Smooth muscle cell (in vitro differentiated cells): ENCODE data around the gene REC8. TPM values are rescaled to one million over a fixed set of nuclear protein-coding genes. Genes with fewer than 3 reads are reported as not detected.

ENCODE experiments used
- DNase-seq: peaks from one replicate; lab custom pipeline; 2025; ENCODE audit not compliant: unreplicated experiment; lab: John Stamatoyannopoulos, UW
- H2AFZ ChIP-seq: fragments of 200-600 bp; sonication (generic); 2 replicates; pipeline ENCODE4 v1.6.0; 2016; ENCODE audit warnings: antibody characterized with exemption, low read depth, mild to moderate bottlenecking
- H3F3A ChIP-seq: fragments of 200-600 bp; sonication (generic); 2 replicates; pipeline ENCODE4 v1.6.0; 2017; ENCODE audit warnings: antibody characterized with exemption, low read depth
- H3K27ac ChIP-seq: fragments of 200-600 bp; sonication (generic); 2 replicates; pipeline ENCODE4 v1.5.1; 2016; ENCODE audit warnings: low read depth, mild to moderate bottlenecking
- H3K27me3 ChIP-seq: fragments of 200-600 bp; sonication (generic); 2 replicates; pipeline ENCODE4 v1.6.1; 2016; ENCODE audit warnings: low read depth, mild to moderate bottlenecking
- H3K36me3 ChIP-seq: fragments of 200-600 bp; sonication (generic); 2 replicates; pipeline ENCODE4 v1.5.1; 2016; ENCODE audit warnings: low read depth
- H3K4me1 ChIP-seq: fragments of 200-600 bp; sonication (generic); 2 replicates; pipeline ENCODE4 v1.5.1; 2016; ENCODE audit warnings: low read depth
- H3K4me2 ChIP-seq: fragments of 200-600 bp; sonication (generic); 2 replicates; pipeline ENCODE4 v1.6.0; 2016; ENCODE audit warnings: mild to moderate bottlenecking
- H3K4me3 ChIP-seq: fragments of 200-600 bp; sonication (generic); 2 replicates; pipeline ENCODE4 v1.5.1; 2016; ENCODE audit warnings: mild to moderate bottlenecking
- H3K79me2 ChIP-seq: fragments of 200-600 bp; sonication (generic); 2 replicates; pipeline ENCODE4 v1.6.0; 2016; ENCODE audit warnings: low read depth, mild to moderate bottlenecking
- H3K9ac ChIP-seq: fragments of 200-600 bp; sonication (generic); 2 replicates; pipeline ENCODE4 v1.6.0; 2016; ENCODE audit warnings: low read depth
- H3K9me3 ChIP-seq: fragments of 200-600 bp; sonication (generic); replicated peaks from 2 replicates; pipeline ENCODE4 v1.5.1; 2016; ENCODE audit warnings: low read depth
- H4K20me1 ChIP-seq: fragments of 200-600 bp; sonication (generic); 2 replicates; pipeline ENCODE4 v1.6.0; 2016; ENCODE audit warnings: low read depth
- CTCF ChIP-seq: fragments of 200-600 bp; sonication (generic); IDR thresholded peaks from 2 replicates; pipeline ENCODE4 v1.5.1; 2017; ENCODE audit warnings: borderline replicate concordance, mild to moderate bottlenecking, antibody characterized with exemption; ENCODE audit not compliant: insufficient read depth, poor library complexity, severe bottlenecking
- WGBS: methylation state at CpG from one replicate; pipeline ENCODE4 v1.1.7; 2016; ENCODE audit warnings: low lambda C conversion rate; 5-methylcytosine and 5-hydroxymethylcytosine counted together
- polyA plus RNA-seq: library from polyadenylated mRNA; unstranded; fragments of >200 nt; fragmentation: Nextera tagmentation; extraction: Ambion mirVana; gene quantifications from 2 replicates; pipeline ENCODE4 v1.2.1, GENCODE V29; 2016
- total RNA-seq: library from RNA; depleted of rRNA; stranded (reverse); fragments of >200 nt; gene quantifications from 2 replicates; pipeline ENCODE4 v1.2.3, GENCODE V29; 2014

The REC8 gene
- total and polyA plus RNA-seq, 2 experiments from 2014 or later, result 9.3 to 16.8 TPM

DNA sequence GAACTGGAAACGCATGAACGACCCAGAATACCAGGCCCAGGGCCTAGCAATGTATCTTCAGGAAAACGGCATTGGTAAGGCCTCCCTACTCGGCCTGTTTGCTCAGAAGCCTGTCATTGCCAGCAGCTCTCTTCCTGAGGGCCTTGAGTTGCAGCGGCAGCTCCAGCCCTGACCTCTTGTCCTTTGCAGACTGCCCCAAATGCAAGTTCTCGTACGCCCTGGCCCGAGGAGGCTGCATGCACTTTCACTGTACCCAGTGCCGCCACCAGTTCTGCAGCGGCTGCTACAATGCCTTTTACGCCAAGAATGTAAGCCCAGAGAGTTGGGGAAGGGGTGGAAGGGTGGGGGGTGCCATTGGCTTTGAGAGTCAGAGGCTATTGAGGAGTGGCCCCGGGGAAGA lies 14.5 kb upstream of the REC8 start:
- no peaks in the 10 kb centered on the region for H3K27me3 ChIP-seq
- H3K79me2 ChIP-seq, result peaks cover 12% of the 10 kb centered on the region
- peaks cover 7% of the 10 kb centered on the region for H3K4me1 ChIP-seq
- no peak overlapping the region for H3K9ac ChIP-seq
- H3K36me3 ChIP-seq, result no peaks in the 10 kb centered on the region
- peaks cover 14% of the 10 kb centered on the region for H3F3A ChIP-seq
- H3K9me3 ChIP-seq, result no peaks in the 10 kb centered on the region
- H3K4me2 ChIP-seq, result no peak overlapping the region
- H3K4me3 ChIP-seq, result no peak overlapping the region
- H4K20me1 ChIP-seq, result no peaks in the 10 kb centered on the region
- H3K27ac ChIP-seq, result no peak overlapping the region
- no peak overlapping the region for H2AFZ ChIP-seq
- WGBS, result 95% methylated on average over 12 of the region's 12 CpGs
- no peak for TF ChIP-seq CTCF
- DNase-seq, result no peak

DNA sequence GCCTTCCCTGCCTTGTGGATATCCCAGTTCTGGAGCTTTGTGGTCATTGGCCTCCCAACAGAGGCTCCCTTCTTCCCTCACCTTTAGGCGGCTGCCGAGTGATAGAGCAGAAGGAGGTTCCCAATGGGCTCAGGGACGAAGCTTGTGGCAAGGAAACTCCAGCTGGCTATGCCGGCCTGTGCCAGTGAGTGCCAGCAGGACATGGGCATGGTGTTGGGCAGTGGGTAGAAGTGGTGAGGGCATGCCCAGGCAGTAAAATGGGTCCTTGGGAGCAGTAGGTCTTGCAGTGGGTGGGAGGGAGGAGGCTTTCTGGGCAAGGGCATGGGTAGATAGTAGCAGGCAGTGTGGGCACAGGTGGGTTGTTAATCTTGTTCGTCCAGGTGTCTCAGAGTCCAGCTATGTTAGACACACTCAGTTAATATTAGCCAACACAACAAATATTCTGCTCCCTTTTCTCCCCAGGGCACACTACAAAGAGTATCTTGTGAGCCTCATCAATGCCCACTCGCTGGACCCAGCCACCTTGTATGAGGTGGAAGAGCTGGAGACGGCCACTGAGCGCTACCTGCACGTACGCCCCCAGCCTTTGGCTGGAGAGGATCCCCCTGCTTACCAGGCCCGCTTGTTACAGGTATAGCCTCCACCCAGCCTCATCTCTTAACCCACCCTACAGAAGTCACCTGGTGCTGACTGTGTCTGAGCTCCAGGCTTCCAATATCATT lies 11.9 kb upstream of the REC8 start:
- H3K4me2 ChIP-seq, result no peak overlapping the region
- H4K20me1 ChIP-seq, result no peaks in the 10 kb centered on the region
- H2AFZ ChIP-seq, result no peak overlapping the region
- WGBS, result 96% methylated on average over 11 of the region's 11 CpGs
- peaks cover 14% of the 10 kb centered on the region for H3F3A ChIP-seq
- peak overlapping the region; percentile 32 for H3K27ac ChIP-seq
- TF ChIP-seq CTCF, result no peak
- no peak for DNase-seq
- H3K4me1 ChIP-seq, result peaks cover 7% of the 10 kb centered on the region
- H3K4me3 ChIP-seq, result no peak overlapping the region
- no peaks in the 10 kb centered on the region for H3K9me3 ChIP-seq
- peaks cover 14% of the 10 kb centered on the region for H3K79me2 ChIP-seq
- no peaks in the 10 kb centered on the region for H3K36me3 ChIP-seq
- H3K27me3 ChIP-seq, result no peaks in the 10 kb centered on the region
- no peak overlapping the region for H3K9ac ChIP-seq

- Histone ChIP-seq H3K27ac (peak overlapping the region; percentile 32), H4K20me1 (no peaks in the 10 kb centered on the region), H2AFZ (no peak overlapping the region), H3F3A (peaks cover 14% of the 10 kb centered on the region), H3K4me3 (no peak overlapping the region), H3K9ac (no peak overlapping the region), H3K27me3 (no peaks in the 10 kb centered on the region), H3K4me2 (no peak overlapping the region), H3K79me2 (peaks cover 14% of the 10 kb centered on the region), H3K36me3 (no peaks in the 10 kb centered on the region), H3K4me1 (peaks cover 7% of the 10 kb centered on the region), H3K9me3 (no peaks in the 10 kb centered on the region)
- WGBS, result 100% methylated on average over 4 of the region's 4 CpGs
- no peak for DNase-seq
- TF ChIP-seq CTCF, result no peak
Observed at GRCh38 chr14:24160499-24160849, 11.4 kb upstream of the REC8 start.
